HEK293T (cell line): ENCODE data around the gene AGAP1.

Experiments used
- ARNT ChIP-seq: fragments of 450-650 bp; IDR thresholded peaks from 2 replicates; pipeline ENCODE4 v1.6.1; 2017; ENCODE audit warnings: mild to moderate bottlenecking
- BHLHE40 ChIP-seq: fragments of 450-650 bp; IDR thresholded peaks from 2 replicates; pipeline ENCODE4 v1.6.1; 2016; ENCODE audit warnings: mild to moderate bottlenecking, moderate library complexity, borderline replicate concordance
- CTBP1 ChIP-seq: fragments of 450-650 bp; IDR thresholded peaks from 2 replicates; pipeline ENCODE4 v1.6.1; 2016; ENCODE audit warnings: borderline replicate concordance
- ELF4 ChIP-seq: fragments of 450-650 bp; IDR thresholded peaks from 2 replicates; pipeline ENCODE4 v1.6.1; 2017; ENCODE audit warnings: antibody characterized with exemption
- FOXA1 ChIP-seq: fragments of 450-650 bp; IDR thresholded peaks from 2 replicates; pipeline ENCODE4 v1.6.1; 2016; ENCODE audit warnings: mild to moderate bottlenecking
- FOXM1 ChIP-seq: fragments of 450-650 bp; IDR thresholded peaks from 2 replicates; pipeline ENCODE4 v1.6.1; 2017; ENCODE audit warnings: mild to moderate bottlenecking, borderline replicate concordance
- HDGF ChIP-seq: fragments of 450-650 bp; IDR thresholded peaks from 2 replicates; pipeline ENCODE4 v1.6.1; 2017; ENCODE audit warnings: antibody characterized with exemption, borderline replicate concordance
- L3MBTL2 ChIP-seq: fragments of 450-650 bp; conservative IDR thresholded peaks from 2 replicates; pipeline ENCODE4 v1.6.1; 2016; ENCODE audit warnings: mild to moderate bottlenecking
- LEF1 ChIP-seq: fragments of 450-650 bp; IDR thresholded peaks from 2 replicates; pipeline ENCODE4 v1.6.1; 2017; ENCODE audit warnings: mild to moderate bottlenecking, borderline replicate concordance
- NFRKB ChIP-seq: fragments of 450-650 bp; IDR thresholded peaks from 2 replicates; pipeline ENCODE4 v1.6.1; 2016; ENCODE audit warnings: mild to moderate bottlenecking, moderate library complexity
- SP1 ChIP-seq: fragments of 450-650 bp; IDR thresholded peaks from 2 replicates; pipeline ENCODE4 v1.6.1; 2017
- SUZ12 ChIP-seq: fragments of 450-650 bp; IDR thresholded peaks from 2 replicates; pipeline ENCODE4 v1.6.1; 2016; ENCODE audit warnings: mild to moderate bottlenecking
- TARDBP ChIP-seq: fragments of 450-650 bp; IDR thresholded peaks from 2 replicates; pipeline ENCODE4 v1.6.1; 2016
- TF ChIP-seq, protein P1 (sequence below): fragments of 450-650 bp; IDR thresholded peaks from 2 replicates; pipeline ENCODE4 v1.6.1; 2016

DNA sequence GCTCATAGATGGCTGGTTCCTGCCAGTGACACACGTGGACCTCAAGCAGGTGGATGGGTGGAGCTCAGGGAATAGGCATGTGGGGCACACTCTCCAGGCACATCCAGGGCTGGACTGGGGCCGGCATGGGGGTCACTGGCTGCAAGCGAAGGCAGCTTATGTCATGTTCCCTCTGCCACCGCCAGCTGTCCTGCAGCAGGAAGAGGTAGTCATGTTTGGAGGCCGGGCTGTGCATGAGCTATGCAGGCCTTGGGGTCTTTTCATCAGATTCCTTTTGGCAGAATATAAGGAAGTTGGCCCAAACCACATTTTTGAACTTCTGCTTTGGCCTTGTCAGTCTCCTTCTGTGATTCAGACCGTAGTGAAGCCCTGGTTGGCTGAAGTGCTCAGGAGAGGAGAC, 61.5 kb downstream of the AGAP1 start:
- TF ChIP-seq ARNT: no peak
- no peak for TF ChIP-seq SP1
- no peak for TF ChIP-seq FOXA1
- TF ChIP-seq FOXM1: no peak
- TF ChIP-seq L3MBTL2: no peak
- no peak for TF ChIP-seq TARDBP
- TF ChIP-seq, protein P1, sequence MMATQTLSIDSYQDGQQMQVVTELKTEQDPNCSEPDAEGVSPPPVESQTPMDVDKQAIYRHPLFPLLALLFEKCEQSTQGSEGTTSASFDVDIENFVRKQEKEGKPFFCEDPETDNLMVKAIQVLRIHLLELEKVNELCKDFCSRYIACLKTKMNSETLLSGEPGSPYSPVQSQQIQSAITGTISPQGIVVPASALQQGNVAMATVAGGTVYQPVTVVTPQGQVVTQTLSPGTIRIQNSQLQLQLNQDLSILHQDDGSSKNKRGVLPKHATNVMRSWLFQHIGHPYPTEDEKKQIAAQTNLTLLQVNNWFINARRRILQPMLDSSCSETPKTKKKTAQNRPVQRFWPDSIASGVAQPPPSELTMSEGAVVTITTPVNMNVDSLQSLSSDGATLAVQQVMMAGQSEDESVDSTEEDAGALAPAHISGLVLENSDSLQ: no peak
- no peak for TF ChIP-seq HDGF
- TF ChIP-seq CTBP1: no peak
- no peak for TF ChIP-seq SUZ12
- TF ChIP-seq BHLHE40: no peak
- TF ChIP-seq NFRKB: no peak
- TF ChIP-seq ELF4: no peak
- no peak for TF ChIP-seq LEF1
